Esophagus muscularis mucosa (tissue), 3 donors: ENCODE measurements around the gene NEK5.

Experiments
- EP300 ChIP-seq: sonication (generic); formaldehyde crosslinking; IDR thresholded peaks from one replicate; pipeline ENCODE4 v1.6.1; 2017; ENCODE audit warnings: antibody characterized with exemption
- TF ChIP-seq, protein P1 (sequence below), 3 experiments: fragments of 200-600 bp in 2 of 3; fragments of 450-650 bp in 1 of 3; sonication (generic) in 2 of 3; IDR thresholded peaks; one replicate each; pipeline ENCODE4 v1.5.1; 2017 to 2019; ENCODE audit warnings: antibody characterized with exemption in 3 of 3, mild to moderate bottlenecking in 2 of 3, moderate library complexity in 1 of 3

DNA sequence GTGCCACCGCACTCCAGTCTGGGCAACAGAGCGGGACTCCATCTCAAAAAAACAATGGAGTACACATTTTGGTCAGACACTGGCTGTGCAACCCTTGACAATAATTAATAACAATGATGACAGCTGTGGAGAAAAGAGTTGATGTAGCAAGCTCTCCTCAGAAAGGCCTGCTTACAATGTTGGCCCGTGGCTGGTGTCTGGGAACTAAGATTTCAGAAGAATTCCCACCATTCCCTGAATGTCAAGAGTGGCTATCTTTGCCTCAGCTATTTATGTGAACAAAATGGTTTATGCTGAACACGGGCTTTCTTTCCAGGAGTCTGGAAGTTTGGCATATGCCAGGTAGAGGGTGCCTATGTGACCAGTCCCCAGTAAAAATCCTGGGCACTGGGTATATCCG is 25.5 kb downstream of the NEK5 start:
- TF ChIP-seq, protein P1, sequence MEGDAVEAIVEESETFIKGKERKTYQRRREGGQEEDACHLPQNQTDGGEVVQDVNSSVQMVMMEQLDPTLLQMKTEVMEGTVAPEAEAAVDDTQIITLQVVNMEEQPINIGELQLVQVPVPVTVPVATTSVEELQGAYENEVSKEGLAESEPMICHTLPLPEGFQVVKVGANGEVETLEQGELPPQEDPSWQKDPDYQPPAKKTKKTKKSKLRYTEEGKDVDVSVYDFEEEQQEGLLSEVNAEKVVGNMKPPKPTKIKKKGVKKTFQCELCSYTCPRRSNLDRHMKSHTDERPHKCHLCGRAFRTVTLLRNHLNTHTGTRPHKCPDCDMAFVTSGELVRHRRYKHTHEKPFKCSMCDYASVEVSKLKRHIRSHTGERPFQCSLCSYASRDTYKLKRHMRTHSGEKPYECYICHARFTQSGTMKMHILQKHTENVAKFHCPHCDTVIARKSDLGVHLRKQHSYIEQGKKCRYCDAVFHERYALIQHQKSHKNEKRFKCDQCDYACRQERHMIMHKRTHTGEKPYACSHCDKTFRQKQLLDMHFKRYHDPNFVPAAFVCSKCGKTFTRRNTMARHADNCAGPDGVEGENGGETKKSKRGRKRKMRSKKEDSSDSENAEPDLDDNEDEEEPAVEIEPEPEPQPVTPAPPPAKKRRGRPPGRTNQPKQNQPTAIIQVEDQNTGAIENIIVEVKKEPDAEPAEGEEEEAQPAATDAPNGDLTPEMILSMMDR (IDR thresholded peaks at IDR 0.05): no peak
- TF ChIP-seq EP300: no peak
